Osteoblast (primary cell): ENCODE data around the gene UCK1. TPM values are rescaled to one million over a fixed set of nuclear protein-coding genes. Genes with fewer than 3 reads are reported as not detected.
A peak's percentile ranks its signal among the peaks of the same experiment; 100 is the strongest.

Source experiments
- DNase-seq: peaks from one replicate; pipeline ENCODE4 v3.0.0; 2011; ENCODE audit warnings: low spot score, mixed read lengths; ENCODE audit not compliant: insufficient read length; ENCODE audit errors: missing footprints
- H2AFZ ChIP-seq: 2 replicates; pipeline ENCODE4 v1.6.0; 2011; ENCODE audit warnings: mild to moderate bottlenecking, low read length
- H3K27ac ChIP-seq: 2 replicates; pipeline ENCODE4 v1.5.1; 2011; ENCODE audit warnings: mild to moderate bottlenecking, low read depth, low read length, moderate library complexity
- H3K27me3 ChIP-seq: 2 replicates; pipeline ENCODE4 v1.6.0; 2012; ENCODE audit warnings: mild to moderate bottlenecking, control low read depth, inconsistent platforms, low read length, moderate library complexity; ENCODE audit not compliant: insufficient read depth
- H3K36me3 ChIP-seq: 2 replicates; pipeline ENCODE4 v1.5.1; 2011; ENCODE audit warnings: mild to moderate bottlenecking, low read length, control low read depth, moderate library complexity; ENCODE audit not compliant: insufficient read depth
- H3K4me1 ChIP-seq: 2 replicates; pipeline ENCODE4 v1.5.1; 2011; ENCODE audit warnings: mild to moderate bottlenecking, low read length, control low read depth, moderate library complexity; ENCODE audit not compliant: insufficient read depth
- H3K4me2 ChIP-seq: 2 replicates; pipeline ENCODE4 v1.6.0; 2011; ENCODE audit warnings: mild to moderate bottlenecking, low read length; ENCODE audit not compliant: insufficient read depth
- H3K4me3 ChIP-seq: fragments of 200-600 bp; sonication (generic); 3 replicates; pipeline ENCODE4 v1.5.1; 2012; ENCODE audit warnings: mild to moderate bottlenecking, low read length, inconsistent platforms; ENCODE audit not compliant: insufficient read depth
- H3K79me2 ChIP-seq: 2 replicates; pipeline ENCODE4 v1.6.0; 2012; ENCODE audit warnings: mild to moderate bottlenecking, low read length, control low read depth, inconsistent platforms; ENCODE audit not compliant: insufficient read depth
- H3K9me3 ChIP-seq: 2 replicates; pipeline ENCODE4 v1.5.1; 2011; ENCODE audit warnings: low read depth, low read length, control low read depth
- H4K20me1 ChIP-seq: 2 replicates; pipeline ENCODE4 v1.6.0; 2012; ENCODE audit warnings: mild to moderate bottlenecking, low read length, control low read depth; ENCODE audit not compliant: insufficient read depth
- CTCF ChIP-seq: IDR thresholded peaks from 2 replicates; pipeline ENCODE4 v1.5.1; 2011; ENCODE audit warnings: mild to moderate bottlenecking, low read depth, low read length, moderate library complexity; ENCODE audit errors: extremely low read depth
- total RNA-seq: library from RNA; depleted of rRNA; stranded (reverse); fragments of >200 nt; gene quantifications from 2 replicates; pipeline ENCODE4 v1.2.3, GENCODE V29; 2012

The UCK1 gene
- total RNA-seq, 1 donor, result 19.5 TPM

GRCh38 chr9:131500377-131500776 lies 30.7 kb downstream of the UCK1 start:
- peaks cover 52% of the 10 kb centered on the region for H3K36me3 ChIP-seq
- no peak for TF ChIP-seq CTCF
- peaks cover 24% of the 10 kb centered on the region for H4K20me1 ChIP-seq
- no peak overlapping the region for H3K4me2 ChIP-seq
- H3K9me3 ChIP-seq, result no peaks in the 10 kb centered on the region
- H3K4me1 ChIP-seq, result peaks cover 15% of the 10 kb centered on the region
- no peak overlapping the region for H3K4me3 ChIP-seq
- no peaks in the 10 kb centered on the region for H3K27me3 ChIP-seq
- peak overlapping the region; percentile 3 for H3K27ac ChIP-seq
- H3K79me2 ChIP-seq, result peaks cover 23% of the 10 kb centered on the region
- no peak for DNase-seq
- no peak overlapping the region for H2AFZ ChIP-seq

DNA sequence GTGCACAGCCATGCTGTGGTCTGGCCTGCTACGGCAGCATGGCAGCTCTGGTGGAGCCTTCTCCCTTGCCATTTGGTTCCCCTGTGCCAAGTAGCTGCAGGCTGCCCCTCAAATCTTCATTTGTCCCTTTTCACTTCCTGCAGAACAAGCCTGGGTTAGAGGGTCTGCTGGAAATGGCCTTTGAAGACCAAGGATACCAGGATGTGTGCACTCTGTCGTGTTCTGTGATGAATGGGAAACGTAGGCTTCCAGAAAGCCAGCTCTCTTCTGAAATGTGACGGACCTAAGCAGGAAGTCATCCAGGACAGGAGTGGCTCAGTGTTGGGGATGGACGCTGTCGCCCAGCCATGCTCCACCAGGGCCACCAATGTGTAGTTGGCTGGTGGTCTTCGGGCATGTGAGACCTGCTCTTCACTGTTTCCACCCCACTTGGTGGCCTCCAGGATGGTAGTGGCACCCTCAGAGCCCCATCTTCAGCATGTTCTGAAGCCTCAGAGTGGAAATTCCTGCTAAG lies 31.8 kb downstream of the UCK1 start:
- Histone ChIP-seq H3K4me1 (peaks cover 14% of the 10 kb centered on the region), H3K79me2 (peaks cover 15% of the 10 kb centered on the region), H3K27ac (no peak overlapping the region), H4K20me1 (peaks cover 25% of the 10 kb centered on the region), H2AFZ (no peak overlapping the region), H3K4me3 (no peak overlapping the region), H3K27me3 (no peaks in the 10 kb centered on the region), H3K4me2 (no peak overlapping the region), H3K36me3 (peaks cover 61% of the 10 kb centered on the region), H3K9me3 (no peaks in the 10 kb centered on the region)
- DNase-seq, result no peak
- TF ChIP-seq CTCF, result no peak

GRCh38 chr9:131496844-131497405 lies 34.1 kb downstream of the UCK1 start:
- no peak for DNase-seq
- Histone ChIP-seq H3K27ac (no peak overlapping the region), H3K27me3 (no peaks in the 10 kb centered on the region), H3K9me3 (no peaks in the 10 kb centered on the region), H3K4me1 (peaks cover 5% of the 10 kb centered on the region), H3K4me2 (no peak overlapping the region), H3K36me3 (peaks cover 85% of the 10 kb centered on the region), H4K20me1 (peaks cover 32% of the 10 kb centered on the region), H2AFZ (no peak overlapping the region), H3K79me2 (peaks cover 8% of the 10 kb centered on the region), H3K4me3 (no peak overlapping the region)
- no peak for TF ChIP-seq CTCF

DNA sequence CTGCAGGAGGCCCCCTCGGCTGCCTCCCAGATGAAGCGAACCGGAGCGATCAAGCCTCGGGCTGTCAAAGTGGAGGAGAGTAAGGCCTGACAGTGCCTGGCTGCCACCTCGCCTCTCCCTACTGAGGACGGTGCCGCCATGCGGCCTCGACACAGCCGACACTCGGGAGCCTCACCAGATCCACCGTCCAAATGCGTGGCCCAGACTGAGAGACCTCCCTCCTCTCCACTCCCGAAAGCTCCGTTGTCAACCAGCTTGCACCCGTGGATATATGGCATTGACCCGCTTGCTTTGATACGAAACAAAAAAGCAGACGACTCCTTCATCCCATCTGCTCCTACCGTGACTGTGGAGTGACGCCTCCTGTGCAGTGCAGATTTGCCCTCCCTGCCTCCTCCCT lies 35.3 kb downstream of the UCK1 start:
- Histone ChIP-seq H3K36me3 (peaks cover 96% of the 10 kb centered on the region), H3K79me2 (peaks cover 8% of the 10 kb centered on the region), H3K4me2 (no peak overlapping the region), H3K27me3 (no peaks in the 10 kb centered on the region), H3K9me3 (no peaks in the 10 kb centered on the region), H3K4me1 (peaks cover 3% of the 10 kb centered on the region), H2AFZ (no peak overlapping the region), H4K20me1 (peaks cover 30% of the 10 kb centered on the region), H3K4me3 (no peak overlapping the region), H3K27ac (no peak overlapping the region)
- TF ChIP-seq CTCF, result no peak
- no peak for DNase-seq
